Measurements from ENCODE around the gene TUFT1.
"Not testable (repeated sequence)": the region's sequence is repeated elsewhere in the genome, so short reads cannot be mapped to it uniquely, and the experiment has no call there.

TUFT1 gene

DNA sequence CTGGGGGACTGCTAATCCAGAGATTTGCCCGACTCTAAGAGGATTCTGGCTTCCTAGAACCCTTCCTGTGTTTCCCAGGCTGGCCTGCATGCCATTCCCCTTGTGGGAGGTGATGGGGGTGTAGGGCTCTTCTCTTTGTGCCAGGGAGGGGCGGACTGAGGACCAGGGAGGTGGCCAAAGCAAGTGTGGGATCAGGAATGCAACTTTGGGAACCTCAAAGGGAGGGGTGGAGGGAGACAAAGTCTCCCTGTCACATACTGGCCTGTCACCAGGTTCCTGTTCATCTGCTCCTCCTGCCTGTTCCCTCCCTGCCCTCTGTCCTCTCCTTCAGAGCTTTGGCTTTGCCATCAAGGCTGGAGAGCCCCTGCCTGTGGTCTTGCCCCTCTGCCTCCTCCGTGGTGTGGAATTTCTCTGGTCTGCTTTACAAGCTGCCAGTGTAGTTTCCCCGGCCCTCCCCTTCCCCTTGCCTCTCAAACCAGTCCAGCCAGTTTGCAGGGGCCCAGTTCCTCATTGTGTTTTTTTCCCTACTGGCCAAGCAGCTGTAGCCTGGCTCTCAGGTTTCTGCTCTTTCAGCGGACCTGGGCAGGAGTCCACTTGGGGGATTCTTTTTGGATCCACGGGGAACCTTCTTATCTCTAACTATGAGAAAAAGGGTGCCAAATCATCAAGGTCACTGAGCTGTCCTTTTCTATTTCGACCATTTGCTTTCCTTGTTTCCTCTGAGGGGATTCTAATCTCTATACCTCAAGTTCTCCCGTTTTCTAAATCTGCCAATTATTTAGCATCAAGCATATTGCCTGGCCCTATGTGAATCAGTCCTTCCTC is 27.1 kb upstream of the TUFT1 start:
- no peak for DNase-seq (ENCODE audit: low read depth)

DNA sequence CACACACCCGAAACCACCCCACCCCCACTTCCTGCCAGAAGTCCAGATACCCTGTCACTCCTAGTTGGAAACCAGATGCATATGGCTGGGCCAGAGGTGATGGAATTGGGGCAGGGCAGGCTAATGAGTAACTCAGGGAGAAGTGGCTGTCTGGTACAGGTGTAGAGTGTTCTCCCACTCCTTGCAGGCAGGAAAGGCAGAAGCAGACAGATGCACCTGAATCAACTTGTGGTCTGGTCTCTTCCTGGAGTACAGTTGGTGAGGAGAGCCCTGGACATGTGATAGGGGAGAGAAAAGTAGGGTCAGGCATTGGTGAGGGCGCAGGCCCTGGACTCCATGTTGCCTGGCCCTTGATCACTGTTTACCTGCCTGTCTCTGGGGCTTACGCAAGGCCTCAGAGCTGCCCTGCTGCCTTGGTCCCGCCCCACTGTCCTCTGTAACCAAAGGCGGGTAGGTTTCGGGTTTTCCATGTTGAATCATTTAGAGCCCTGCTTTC is 26.4 kb upstream of the TUFT1 start:
- peak; percentile 46 for DNase-seq (ENCODE audit: low read depth)

DNA sequence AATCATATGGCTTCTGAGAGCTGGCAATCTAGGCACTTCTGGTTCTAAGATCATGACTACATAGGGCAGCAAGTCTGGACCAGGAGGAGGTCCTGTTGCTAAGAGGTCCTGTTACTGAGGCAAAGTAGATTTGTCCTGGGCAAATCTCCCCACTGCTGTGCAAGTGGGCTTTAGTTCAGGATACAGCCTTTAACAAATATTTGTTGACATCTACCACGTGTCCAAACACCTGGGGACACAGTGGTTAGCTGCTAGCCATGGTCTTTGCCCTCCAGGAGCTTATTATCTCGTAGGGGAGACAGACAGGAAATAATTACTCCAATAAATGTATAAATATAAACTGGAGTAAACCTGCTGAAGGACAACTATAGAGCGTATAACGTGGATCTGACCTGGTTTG is 25.7 kb upstream of the TUFT1 start:
- DNase-seq (ENCODE audit: low read depth): no peak

DNA sequence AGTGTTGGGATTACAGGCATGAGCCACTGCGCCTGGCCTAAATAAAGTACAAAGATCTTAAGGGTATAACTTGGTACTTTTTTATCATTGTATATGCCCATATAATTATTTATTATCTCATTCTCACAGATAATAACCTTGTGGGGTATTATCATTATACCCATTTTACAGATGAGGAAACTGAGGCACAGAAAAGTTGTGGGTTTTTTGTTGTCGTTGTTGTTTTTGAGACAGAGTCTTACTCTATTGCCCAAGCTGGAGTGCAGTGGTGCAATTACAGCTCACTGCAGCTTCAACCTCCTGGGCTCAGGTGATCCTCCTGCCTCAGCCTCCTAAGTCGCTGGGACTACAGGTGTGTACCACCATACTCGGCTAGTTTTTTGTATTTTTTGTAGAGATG is 24.8 kb upstream of the TUFT1 start:
- DNase-seq (ENCODE audit: low read depth): no peak

DNA sequence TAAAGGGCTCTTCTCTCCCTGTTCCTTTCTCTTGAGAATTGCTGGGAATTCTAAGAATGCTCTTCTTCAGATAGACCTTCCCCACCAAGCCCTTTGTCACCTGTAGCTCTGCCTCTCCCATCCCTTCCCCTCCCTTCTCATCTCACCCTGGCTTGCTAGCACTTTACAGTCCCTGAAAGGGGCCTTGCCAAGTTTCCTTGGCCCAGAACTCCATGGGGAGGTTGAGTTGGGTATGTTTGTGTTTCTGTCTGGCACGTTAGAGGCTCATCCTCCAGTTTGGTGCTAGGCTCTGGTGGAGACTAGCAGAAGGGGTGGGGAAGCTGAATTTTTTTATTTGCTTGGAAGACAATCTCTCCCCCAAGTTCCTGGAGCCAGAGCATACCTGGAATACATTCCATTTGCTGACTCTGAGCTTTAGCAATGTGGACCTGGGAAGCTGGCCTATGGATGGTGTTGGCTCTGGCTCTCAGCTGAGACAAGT is 24.0 kb upstream of the TUFT1 start:
- no peak for DNase-seq (ENCODE audit: low read depth)

DNA sequence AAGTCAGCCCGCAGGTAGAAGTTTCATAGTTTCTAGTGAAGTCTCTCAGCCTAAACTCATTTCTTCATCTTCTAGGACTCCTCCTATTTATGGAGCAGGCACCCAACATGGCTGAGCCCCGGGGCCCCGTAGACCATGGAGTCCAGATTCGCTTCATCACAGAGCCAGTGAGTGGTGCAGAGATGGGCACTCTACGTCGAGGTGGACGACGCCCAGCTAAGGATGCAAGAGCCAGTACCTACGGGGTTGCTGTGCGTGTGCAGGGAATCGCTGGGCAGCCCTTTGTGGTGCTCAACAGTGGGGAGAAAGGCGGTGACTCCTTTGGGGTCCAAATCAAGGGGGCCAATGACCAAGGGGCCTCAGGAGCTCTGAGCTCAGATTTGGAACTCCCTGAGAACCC is 21.7 kb upstream of the TUFT1 start:
- no peak for DNase-seq (ENCODE audit: low read depth)

DNA sequence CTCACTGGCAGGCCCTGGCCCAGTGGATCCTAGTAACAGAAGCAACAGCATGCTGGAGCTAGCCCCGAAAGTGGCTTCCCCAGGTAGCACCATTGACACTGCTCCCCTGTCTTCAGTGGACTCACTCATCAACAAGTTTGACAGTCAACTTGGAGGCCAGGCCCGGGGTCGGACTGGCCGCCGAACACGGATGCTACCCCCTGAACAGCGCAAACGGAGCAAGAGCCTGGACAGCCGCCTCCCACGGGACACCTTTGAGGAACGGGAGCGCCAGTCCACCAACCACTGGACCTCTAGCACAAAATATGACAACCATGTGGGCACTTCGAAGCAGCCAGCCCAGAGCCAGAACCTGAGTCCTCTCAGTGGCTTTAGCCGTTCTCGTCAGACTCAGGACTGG is 21.2 kb upstream of the TUFT1 start:
- no peak for DNase-seq (ENCODE audit: low read depth)

DNA sequence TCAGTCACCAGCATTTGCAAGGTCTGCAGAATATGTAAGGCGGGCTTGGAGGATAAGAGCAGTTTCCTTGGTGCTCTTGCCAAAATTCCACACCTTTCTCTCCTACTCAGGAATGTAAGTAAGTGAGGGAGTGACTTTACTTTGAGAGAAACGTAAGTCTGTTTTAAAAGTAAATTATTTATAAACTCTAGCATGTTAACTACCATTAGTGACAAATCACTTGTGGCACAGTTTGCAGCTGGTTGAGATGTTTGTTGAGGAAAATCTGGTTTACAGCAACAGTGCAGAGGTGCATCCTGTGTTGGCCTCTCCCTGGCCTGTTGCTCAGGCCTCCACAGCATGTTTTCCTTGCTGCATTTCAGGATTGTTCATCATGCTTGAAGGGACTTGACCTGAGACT is 20.4 kb upstream of the TUFT1 start:
- DNase-seq (ENCODE audit: low read depth): peak; percentile 22

DNA sequence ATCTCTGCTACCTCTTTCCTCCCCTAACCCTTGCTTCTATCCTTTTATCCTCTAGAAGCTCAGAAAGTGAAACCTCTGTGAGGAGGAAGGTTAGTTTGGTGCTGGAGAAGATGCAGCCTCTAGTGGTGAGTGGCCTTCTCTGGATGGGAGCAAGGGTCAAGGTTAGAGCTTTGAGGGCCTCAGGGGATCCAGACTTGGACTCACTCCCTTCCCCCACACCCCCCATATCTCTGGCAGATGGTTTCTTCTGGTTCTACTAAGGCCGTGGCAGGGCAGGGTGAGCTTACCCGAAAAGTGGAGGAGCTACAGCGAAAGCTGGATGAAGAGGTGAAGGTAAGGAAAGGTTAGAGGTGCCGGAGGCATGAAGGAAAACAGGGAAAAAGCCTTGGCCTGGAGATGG is 19.8 kb upstream of the TUFT1 start:
- peak; percentile 8 for DNase-seq (ENCODE audit: low read depth)

DNA sequence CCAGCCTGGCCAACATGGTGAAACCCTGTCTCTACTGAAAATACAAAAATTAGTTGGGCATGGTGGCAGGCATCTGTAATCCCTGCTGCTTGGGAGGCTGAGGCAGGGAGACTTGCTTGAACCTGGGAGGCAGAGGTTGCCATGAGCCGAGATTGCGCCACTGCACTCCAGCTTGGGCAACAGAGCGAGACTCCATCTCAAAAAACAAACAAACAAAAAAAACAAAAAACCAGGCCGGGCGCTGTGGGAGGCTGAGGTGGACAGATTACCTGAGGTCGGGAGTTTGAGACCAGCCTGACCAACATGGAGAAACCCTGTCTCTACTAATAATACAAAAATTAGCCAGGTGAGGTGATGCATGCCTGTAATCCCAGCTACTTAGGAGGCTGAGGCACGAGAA is 17.7 kb upstream of the TUFT1 start:
- DNase-seq (ENCODE audit: low read depth): not testable (repeated sequence)

DNA sequence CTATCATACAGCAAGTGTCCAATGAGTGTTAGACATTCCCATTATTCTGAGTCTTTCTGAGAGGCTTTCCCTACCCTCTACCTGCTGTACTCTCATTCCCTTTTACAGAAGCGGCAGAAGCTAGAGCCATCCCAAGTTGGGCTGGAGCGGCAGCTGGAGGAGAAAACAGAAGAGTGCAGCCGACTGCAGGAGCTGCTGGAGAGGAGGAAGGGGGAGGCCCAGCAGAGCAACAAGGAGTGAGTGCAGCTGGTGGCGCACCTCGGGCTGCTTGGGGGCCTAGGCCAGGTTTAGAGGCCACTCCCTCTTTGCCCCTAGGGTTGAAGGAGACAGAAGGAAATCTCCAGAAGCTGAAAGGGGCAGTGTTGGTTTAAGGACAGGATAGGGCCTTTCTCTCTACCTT is 16.8 kb upstream of the TUFT1 start:
- DNase-seq (ENCODE audit: low read depth): no peak

DNA sequence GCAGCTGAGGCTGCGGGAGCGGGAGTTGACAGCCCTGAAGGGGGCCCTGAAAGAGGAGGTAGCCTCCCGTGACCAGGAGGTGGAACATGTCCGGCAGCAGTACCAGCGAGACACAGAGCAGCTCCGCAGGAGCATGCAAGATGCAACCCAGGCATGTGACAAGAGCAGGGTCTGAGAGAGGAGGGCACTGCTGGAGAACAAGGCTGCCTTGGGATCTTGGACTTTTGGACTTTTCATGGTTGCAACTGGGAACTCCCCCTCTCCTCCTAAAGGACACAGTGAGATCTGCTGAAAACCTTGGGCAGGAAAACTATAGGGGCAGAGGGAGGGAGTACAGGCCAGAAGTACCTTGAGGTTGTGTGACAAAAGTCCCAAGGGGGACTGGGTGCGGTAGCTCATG is 15.4 kb upstream of the TUFT1 start:
- no peak for DNase-seq (ENCODE audit: low read depth)

DNA sequence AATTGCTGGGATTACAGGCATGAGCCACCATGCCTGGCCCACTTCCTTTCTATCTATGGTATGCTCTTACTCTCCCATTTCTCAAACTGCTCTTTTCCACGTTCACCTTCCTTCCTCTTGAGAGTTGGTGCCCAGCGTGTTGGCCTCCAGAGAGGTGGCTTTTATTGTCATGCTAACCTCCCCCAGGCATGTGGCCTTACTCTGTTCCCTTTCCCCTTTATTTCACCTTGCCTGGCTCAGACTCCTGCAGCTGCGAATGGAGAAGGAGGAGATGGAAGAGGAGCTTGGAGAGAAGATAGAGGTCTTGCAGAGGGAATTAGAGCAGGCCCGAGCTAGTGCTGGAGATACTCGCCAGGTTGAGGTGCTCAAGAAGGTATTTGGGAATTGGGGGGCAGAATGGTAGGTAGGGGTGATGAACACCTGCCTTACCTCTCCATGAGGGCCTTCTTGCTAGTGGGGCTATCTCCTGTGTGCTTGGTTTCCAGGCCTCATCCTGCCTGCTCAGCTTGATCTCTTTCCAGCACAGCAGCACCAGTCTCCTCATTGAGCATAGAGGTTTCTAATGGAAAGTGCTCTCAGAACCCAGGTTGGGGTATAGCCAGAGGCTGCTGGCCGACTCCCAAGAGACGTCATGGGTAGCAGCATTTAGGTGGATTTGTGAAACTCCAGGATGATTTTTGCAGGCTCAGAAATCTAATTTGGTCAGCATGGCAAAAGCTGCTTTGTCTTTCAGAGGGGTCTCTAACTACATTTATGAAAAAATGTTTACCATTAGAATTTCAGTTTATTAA is 13.2 kb upstream of the TUFT1 start:
- DNase-seq (ENCODE audit: low read depth): no peak

DNA sequence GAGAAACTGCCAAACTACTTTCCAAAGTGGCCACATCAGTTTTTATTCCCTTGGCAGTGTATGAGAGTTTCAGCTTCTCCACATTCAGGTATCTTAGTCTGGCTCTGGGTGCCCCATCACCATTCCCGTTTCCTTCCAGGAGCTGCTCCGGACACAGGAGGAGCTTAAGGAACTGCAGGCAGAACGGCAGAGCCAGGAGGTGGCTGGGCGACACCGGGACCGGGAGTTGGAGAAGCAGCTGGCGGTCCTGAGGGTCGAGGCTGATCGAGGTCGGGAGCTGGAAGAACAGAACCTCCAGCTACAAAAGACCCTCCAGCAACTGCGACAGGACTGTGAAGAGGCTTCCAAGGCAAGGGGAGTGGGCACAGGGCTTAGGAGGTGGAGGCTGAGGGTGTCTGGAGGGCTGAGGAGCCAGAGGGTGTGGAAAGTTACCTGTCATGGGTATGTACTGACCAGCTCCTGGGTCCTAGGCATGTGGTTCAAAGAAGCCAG is 10.9 kb upstream of the TUFT1 start:
- no peak for DNase-seq (ENCODE audit: low read depth)

DNA sequence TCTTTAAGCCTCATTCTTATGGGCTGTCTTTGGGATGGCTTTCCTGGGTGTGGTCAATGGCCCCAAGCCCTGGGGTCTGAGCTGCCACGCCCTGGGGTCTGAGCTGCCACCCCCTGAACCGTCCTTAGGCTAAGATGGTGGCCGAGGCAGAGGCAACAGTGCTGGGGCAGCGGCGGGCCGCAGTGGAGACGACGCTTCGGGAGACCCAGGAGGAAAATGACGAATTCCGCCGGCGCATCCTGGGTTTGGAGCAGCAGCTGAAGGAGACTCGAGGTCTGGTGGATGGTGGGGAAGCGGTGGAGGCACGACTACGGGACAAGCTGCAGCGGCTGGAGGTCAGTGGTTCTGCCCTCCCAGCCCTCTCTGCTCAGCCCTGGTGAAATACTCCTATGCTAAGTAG is 10.3 kb upstream of the TUFT1 start:
- no peak for DNase-seq (ENCODE audit: low read depth)

DNA sequence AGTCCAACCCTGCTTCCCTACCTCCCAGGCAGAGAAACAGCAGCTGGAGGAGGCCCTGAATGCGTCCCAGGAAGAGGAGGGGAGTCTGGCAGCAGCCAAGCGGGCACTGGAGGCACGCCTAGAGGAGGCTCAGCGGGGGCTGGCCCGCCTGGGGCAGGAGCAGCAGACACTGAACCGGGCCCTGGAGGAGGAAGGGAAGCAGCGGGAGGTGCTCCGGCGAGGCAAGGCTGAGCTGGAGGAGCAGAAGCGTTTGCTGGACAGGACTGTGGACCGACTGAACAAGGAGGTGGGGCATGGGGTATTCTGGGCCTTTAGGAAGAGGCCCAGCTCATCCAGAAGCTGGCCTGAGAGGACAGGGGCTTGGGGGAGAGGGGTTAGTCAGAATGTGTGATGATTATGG is 9.6 kb upstream of the TUFT1 start:
- DNase-seq (ENCODE audit: low read depth): no peak

DNA sequence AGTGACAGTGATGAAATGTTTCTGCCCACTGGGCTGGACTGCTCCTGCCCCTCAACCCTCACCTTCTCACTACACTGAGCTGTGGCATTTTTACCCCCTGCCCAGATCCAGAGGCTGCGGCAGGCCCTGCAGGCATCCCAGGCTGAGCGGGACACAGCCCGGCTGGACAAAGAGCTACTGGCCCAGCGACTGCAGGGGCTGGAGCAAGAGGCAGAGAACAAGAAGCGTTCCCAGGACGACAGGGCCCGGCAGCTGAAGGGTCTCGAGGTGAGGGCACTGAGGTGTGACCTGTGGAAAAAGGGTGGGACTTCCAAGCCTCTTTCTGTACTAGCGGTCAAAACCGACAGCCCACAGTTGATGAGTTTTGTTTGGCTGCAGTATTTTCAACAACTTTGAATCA is 6.2 kb upstream of the TUFT1 start:
- no peak for DNase-seq (ENCODE audit: low read depth)

DNA sequence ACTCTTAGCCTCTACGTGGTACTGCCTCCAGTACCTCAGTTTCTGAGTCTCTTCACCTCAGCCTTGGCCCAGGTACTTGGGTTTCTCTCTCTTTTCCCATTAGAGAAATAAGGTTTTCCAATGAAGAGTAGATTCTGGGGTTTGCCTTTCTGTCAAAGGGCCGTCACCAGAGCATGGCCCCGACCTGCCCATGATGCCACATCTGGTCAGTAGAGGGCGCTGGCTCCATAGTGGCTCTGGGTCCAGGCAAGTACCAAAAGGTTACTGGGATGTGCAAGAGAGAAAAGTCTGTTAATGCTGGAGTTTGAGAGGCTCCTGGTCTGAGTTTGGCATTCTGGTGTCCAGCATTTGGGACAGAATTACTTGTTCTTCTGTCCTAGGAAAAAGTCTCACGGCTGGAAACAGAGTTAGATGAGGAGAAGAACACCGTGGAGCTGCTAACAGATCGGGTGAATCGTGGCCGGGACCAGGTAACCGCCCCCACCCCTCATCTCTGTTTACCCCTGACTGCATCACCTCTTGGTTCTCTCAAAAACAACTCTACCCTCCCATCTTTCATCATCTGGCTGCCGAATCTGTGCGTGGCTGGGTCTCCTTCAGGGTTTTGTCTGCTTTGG is 5.3 kb upstream of the TUFT1 start:
- peak; percentile 77 for DNase-seq (ENCODE audit: low read depth)

DNA sequence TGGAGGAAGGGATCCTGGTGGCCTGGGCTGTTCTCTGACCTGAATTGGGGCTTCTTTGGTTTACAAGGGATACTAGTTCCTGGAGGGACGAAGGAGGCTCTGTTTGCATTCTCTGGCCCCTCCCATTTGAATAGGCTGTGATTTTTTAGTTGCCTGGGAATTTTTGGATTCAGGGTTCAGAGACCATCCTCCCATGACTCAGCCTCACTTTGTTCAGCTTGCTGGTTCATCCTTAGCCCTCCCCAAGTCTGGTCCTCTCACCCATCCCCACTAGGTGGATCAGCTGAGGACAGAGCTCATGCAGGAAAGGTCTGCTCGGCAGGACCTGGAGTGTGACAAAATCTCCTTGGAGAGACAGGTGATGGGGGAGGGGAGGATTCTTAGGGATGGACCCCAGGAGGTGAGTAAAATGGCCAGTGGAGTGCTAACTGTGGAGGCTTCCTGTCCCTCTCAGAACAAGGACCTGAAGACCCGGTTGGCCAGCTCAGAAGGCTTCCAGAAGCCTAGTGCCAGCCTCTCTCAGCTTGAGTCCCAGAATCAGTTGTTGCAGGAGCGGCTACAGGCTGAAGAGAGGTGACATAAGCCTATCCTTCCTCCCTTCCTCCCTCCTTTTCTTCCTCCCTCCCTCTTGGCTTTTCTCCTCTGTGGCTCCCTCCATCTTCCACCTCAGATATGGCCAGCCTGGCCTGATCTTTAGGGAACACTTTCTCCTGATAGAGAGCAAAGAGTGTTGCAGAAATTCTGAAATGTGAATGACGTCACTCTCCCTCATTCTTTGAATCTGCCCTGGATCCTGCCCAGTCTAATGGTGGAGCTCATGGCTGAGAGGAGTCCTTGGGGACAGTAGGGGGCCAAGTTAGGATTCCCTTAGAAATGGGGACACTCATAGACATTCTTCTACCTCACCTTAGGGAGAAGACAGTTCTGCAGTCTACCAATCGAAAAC is 4.5 kb upstream of the TUFT1 start:
- DNase-seq (ENCODE audit: low read depth): peak; percentile 68

DNA sequence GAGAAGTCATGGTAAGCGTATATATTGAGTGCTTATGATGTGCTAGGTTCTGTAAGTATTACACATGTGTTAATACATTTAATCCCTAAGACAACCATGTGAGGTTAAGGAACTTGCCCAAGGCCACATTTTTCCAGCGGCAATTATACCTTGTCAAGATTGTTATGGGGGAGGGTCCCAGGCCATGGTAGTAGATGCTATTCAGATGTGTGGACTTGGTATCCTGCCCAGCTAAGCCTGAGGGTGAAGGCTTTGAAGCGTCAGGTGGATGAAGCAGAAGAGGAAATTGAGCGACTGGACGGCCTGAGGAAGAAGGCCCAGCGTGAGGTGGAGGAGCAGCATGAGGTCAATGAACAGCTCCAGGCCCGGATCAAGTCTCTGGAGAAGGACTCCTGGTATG is 3.6 kb upstream of the TUFT1 start:
- no peak for DNase-seq (ENCODE audit: low read depth)

DNA sequence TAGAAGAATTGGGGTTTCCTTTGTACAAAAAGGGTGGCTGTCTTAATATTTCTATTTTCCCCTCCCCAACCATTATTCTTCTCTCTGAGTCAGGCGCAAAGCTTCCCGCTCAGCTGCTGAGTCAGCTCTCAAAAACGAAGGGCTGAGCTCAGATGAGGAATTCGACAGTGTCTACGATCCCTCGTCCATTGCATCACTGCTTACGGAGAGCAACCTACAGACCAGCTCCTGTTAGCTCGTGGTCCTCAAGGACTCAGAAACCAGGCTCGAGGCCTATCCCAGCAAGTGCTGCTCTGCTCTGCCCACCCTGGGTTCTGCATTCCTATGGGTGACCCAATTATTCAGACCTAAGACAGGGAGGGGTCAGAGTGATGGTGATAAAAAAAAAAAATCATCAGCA is 3.0 kb upstream of the TUFT1 start:
- peak; percentile 97 for DNase-seq (ENCODE audit: low read depth)
